Measurements from ENCODE around the gene TRPV5.

GRCh38 chr7:142938611-142939010 lies 5.1 kb upstream of the TRPV5 start:
- no peak for TF ChIP-seq CTCF (conservative IDR thresholded peaks at IDR 0.05; ENCODE audit: low read length)
- no peak for TF ChIP-seq EZH2phosphoT487 (IDR thresholded peaks at IDR 0.05; ENCODE audit: borderline replicate concordance, low read depth, low read length)

Measured in OCI-LY7 (cell line).